Measurements from ENCODE around the gene ARID1B. TPM values are rescaled to one million over a fixed set of nuclear protein-coding genes. Genes with fewer than 3 reads are reported as not detected.

ARID1B gene
- total and polyA plus RNA-seq, 10 of the 15 experiments (the other 5 are each of a cell fraction or from before 2014, with no cell fraction given) = 24.7 to 133 (median 54.6) TPM

DNA sequence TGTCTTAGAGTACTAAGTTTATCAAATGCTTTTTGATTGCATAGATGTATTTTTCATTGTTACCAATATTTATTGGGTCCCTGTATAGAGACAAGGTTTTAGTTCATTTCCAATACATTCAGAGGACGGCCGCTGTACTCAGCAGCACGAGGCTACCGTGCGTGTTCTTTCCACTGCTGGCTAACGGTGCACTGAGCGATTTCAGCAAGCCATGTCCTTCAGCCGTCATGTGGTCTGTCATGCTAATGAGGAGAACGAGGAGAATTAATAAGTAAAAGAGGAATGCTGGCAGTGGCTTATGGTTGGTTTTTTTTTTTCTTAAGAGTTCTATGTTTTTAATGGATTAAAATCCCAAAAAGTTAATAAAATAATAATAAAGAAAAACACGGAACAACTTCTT is 253.6 kb downstream of the ARID1B start:
- no peak for FAIRE-seq
- ChIA-PET POLR2A (no interaction called here), SMC1A (ENCODE audit: uncharacterized antibody, unreplicated experiment) (no interaction called here), RAD21 (ENCODE audit: unreplicated experiment) (no interaction called here), CTCF (no interaction called here)
- no TSS peak for BruUV-seq (replicated peaks)
- H3K4me1 ChIP-seq (ENCODE audit: control insufficient read depth, insufficient read depth, low read length) = peaks cover 7% of the 10 kb centered on the region
- H3K27ac ChIP-seq (ENCODE audit: control insufficient read depth, insufficient read depth) = no peak overlapping the region
- no peak for ATAC-seq
- H3K36me3 ChIP-seq (ENCODE audit: control insufficient read depth in 2 of 2, insufficient read depth in 2 of 2, low read length in 1 of 2) = peaks cover 0 to 3% of the 10 kb centered on the region in 2 experiments; a peak in 1 of 4 replicates
- peaks cover 67% of the 10 kb centered on the region for H3K79me2 ChIP-seq (ENCODE audit: control insufficient read depth, insufficient read depth, low read length)
- H4K20me1 ChIP-seq (ENCODE audit: control insufficient read depth, insufficient read depth) = 0 out of 2 replicates have a peak, but pooled peaks cover 3% of the 10 kb centered on the region
- intact Hi-C loops (cut with micrococcal nuclease; ENCODE audit: unreplicated experiment) = loop anchor here (10.0 kb wide), 2 partner anchors 154 to 244 kb away; no protein-coding TSS in a partner anchor
- 90% methylated on average over 10 of the region's 10 CpGs for WGBS (ENCODE audit: insufficient coverage, insufficient replicate concordance, low lambda C conversion rate, missing lambda C conversion rate)
- H2AFZ ChIP-seq (ENCODE audit: control insufficient read depth, low read depth, low read length) = no peak overlapping the region
- no peak overlapping the region for H3K4me3 ChIP-seq
- no peak for DNase-seq (ENCODE audit: low read depth, low spot score)
- no peak for TF ChIP-seq SIN3A (IDR thresholded peaks at IDR 0.05; ENCODE audit: low read depth, low read length)
- no peak overlapping the region for H3K4me2 ChIP-seq (ENCODE audit: control insufficient read depth, insufficient read depth)
- H3K27me3 ChIP-seq (replicated peaks in 1 of 2; ENCODE audit: control insufficient read depth in 2 of 2, insufficient read depth in 2 of 2, low read length in 1 of 2) = no peaks in the 10 kb centered on the region
- no peaks in the 10 kb centered on the region; the same call in 2 of the 3 replicates for H3K9me3 ChIP-seq (replicated peaks; ENCODE audit: control insufficient read depth, insufficient read depth, low read length)
- in situ Hi-C loops (cut with MboI) = no loop called here
- H3K9ac ChIP-seq (ENCODE audit: control insufficient read depth, insufficient read depth, low read length) = no peak overlapping the region

GRCh38 chr6:157032923-157033322 is 255.7 kb downstream of the ARID1B start:
- Histone ChIP-seq H3K9ac (ENCODE audit: control insufficient read depth, insufficient read depth, low read length) (no peak overlapping the region), H3K4me2 (ENCODE audit: control insufficient read depth, insufficient read depth) (peak overlapping the region; percentile 74), H2AFZ (ENCODE audit: control insufficient read depth, low read depth, low read length) (no peak overlapping the region), H3K4me1 (ENCODE audit: control insufficient read depth, insufficient read depth, low read length) (peaks cover 7% of the 10 kb centered on the region), H3K79me2 (ENCODE audit: control insufficient read depth, insufficient read depth, low read length) (peaks cover 68% of the 10 kb centered on the region), H3K27me3 (replicated peaks in 1 of 2; ENCODE audit: control insufficient read depth in 2 of 2, insufficient read depth in 2 of 2, low read length in 1 of 2) (no peaks in the 10 kb centered on the region), H3K36me3 (ENCODE audit: control insufficient read depth in 2 of 2, insufficient read depth in 2 of 2, low read length in 1 of 2) (peaks cover 3 to 7% of the 10 kb centered on the region in 2 experiments; a peak in 3 of 4 replicates), H4K20me1 (ENCODE audit: control insufficient read depth, insufficient read depth) (0 out of 2 replicates have a peak, but pooled peaks cover 5% of the 10 kb centered on the region), H3K27ac (ENCODE audit: control insufficient read depth, insufficient read depth) (no peak overlapping the region; the same call in 1 of the 2 replicates), H3K4me3 (peak overlapping the region; percentile 54; the same call in 1 of the 2 replicates), H3K9me3 (replicated peaks; ENCODE audit: control insufficient read depth, insufficient read depth, low read length) (no peaks in the 10 kb centered on the region; the same call in 2 of the 3 replicates)
- RAD21 ChIA-PET (ENCODE audit: unreplicated experiment) = interaction anchor here (0.6 to 2.5 kb wide), 11 partner anchors 11 to 257 kb away, joined by 3 to 9 read pairs (median 3); no protein-coding TSS in a partner anchor
- in situ Hi-C loops (cut with MboI) (no loop called here), intact Hi-C loops (cut with micrococcal nuclease; ENCODE audit: unreplicated experiment) (loop anchor here (10.0 kb wide), 2 partner anchors 152 to 242 kb away; no protein-coding TSS in a partner anchor)
- CTCF ChIA-PET = interaction anchor here (0.6 to 2.4 kb wide), 8 partner anchors 10 to 282 kb away, joined by 3 to 28 read pairs (median 5); no protein-coding TSS in a partner anchor
- ATAC-seq = no peak
- TF ChIP-seq CEBPB (IDR thresholded peaks at IDR 0.05; ENCODE audit: borderline replicate concordance in 1 of 2, low read depth in 2 of 2, low read length in 2 of 2) = no peak
- TF ChIP-seq, protein P1, sequence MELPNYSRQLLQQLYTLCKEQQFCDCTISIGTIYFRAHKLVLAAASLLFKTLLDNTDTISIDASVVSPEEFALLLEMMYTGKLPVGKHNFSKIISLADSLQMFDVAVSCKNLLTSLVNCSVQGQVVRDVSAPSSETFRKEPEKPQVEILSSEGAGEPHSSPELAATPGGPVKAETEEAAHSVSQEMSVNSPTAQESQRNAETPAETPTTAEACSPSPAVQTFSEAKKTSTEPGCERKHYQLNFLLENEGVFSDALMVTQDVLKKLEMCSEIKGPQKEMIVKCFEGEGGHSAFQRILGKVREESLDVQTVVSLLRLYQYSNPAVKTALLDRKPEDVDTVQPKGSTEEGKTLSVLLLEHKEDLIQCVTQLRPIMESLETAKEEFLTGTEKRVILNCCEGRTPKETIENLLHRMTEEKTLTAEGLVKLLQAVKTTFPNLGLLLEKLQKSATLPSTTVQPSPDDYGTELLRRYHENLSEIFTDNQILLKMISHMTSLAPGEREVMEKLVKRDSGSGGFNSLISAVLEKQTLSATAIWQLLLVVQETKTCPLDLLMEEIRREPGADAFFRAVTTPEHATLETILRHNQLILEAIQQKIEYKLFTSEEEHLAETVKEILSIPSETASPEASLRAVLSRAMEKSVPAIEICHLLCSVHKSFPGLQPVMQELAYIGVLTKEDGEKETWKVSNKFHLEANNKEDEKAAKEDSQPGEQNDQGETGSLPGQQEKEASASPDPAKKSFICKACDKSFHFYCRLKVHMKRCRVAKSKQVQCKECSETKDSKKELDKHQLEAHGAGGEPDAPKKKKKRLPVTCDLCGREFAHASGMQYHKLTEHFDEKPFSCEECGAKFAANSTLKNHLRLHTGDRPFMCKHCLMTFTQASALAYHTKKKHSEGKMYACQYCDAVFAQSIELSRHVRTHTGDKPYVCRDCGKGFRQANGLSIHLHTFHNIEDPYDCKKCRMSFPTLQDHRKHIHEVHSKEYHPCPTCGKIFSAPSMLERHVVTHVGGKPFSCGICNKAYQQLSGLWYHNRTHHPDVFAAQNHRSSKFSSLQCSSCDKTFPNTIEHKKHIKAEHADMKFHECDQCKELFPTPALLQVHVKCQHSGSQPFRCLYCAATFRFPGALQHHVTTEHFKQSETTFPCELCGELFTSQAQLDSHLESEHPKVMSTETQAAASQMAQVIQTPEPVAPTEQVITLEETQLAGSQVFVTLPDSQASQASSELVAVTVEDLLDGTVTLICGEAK (IDR thresholded peaks at IDR 0.05; ENCODE audit: borderline replicate concordance) = peak; percentile 25; the same call in 1 of the 2 replicates
- no peak for TF ChIP-seq POLR2AphosphoS2 (IDR thresholded peaks at IDR 0.05; ENCODE audit: low read depth, low read length)
- SMC1A ChIA-PET (ENCODE audit: uncharacterized antibody, unreplicated experiment) = interaction anchor here (0.7 to 2.4 kb wide), 9 partner anchors 9 to 154 kb away, joined by 3 to 17 read pairs (median 4); no protein-coding TSS in a partner anchor
- no TSS peak for BruUV-seq (replicated peaks)
- POLR2A ChIA-PET = no interaction called here
- FAIRE-seq = no peak
- WGBS (ENCODE audit: insufficient coverage, insufficient replicate concordance, low lambda C conversion rate, missing lambda C conversion rate) = 55% methylated on average over 4 of the region's 4 CpGs
- no peak for DNase-seq (ENCODE audit: low read depth, low spot score)

All from GM12878 (cell line).